HTERT RPE-1 (cell line): Measurements from ENCODE around the gene GLCE.
"Not testable (repeated sequence)": the region's sequence is repeated elsewhere in the genome, so short reads cannot be mapped to it uniquely, and the experiment has no call there.

ENCODE experiments used
- in situ Hi-C: fragments of 300-500 bp; cut with MboI; formaldehyde crosslinking; loops from 4 replicates; pipeline ENCODE4 v1.14.3; 2020; ENCODE audit warnings: low sequenced_read_pairs

Gene GLCE

GRCh38 chr15:69158201-69158842 is 2.1 kb upstream of the GLCE start:
- in situ Hi-C loops: no loop called here

GRCh38 chr15:69158843-69159240 is 1.6 kb upstream of the GLCE start:
- in situ Hi-C loops: no loop called here

DNA sequence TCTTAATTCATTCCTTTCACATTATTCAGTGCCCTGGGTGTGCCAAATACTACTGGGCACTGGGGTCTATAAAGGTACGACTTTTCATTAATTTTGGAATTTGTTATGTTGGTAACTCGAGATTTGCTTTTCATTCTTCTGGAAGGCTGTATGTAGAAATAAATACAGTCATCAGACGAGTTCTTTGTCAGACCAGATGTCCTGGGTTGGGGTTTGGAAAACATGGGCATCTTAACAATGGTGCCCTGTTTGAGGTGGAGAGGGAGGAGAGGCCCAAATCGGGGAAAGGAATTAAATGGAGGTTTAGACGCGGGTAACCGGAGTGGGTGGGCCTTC is 662 bp upstream of the GLCE start:
- in situ Hi-C loops: no loop called here

GRCh38 chr15:69161079-69161877 is 843 bp downstream of the GLCE start:
- in situ Hi-C loops: no loop called here

- in situ Hi-C loops: no loop called here
Measured at GRCh38 chr15:69161878-69162213, 1.4 kb downstream of the GLCE start.

GRCh38 chr15:69163141-69163669 is 2.8 kb downstream of the GLCE start:
- in situ Hi-C loops: no loop called here

DNA sequence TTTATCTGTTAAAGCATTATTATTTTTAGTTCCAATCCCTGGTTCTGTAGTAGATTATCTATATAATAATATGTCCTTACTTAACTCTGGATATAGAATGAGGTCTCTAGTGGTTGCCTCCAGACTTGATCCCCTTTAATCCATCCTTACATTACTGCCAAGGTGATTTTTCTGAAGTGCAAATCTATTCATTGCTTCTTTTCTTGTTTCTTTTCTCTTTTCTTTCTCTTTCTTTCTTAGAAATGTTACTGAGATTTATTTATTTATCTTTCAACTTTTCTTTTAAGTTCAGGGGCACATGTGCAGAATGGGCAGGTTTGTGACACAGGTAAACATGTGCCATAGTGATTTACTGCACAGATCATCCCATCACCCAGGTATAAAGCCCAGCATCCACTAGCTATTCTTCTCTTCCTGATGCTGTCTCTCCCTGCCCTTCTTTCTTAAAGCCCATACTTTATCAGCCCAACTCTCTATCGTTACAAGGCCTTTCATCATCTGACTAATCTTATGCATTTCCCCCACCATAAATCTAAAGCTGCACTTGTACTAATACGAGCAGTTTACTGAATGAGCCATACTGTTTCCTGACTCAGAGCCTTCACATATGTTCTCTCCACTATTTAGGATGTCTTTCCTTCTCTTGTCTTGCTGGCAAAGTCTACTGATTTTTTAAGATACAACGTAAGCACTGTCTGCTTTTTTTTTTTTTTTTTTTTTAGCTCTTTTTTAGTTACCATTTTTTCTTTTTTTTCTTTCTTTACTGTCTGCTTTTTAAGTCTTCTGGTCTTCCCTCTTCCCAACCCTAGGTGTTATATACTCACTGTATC is 4.6 kb downstream of the GLCE start:
- in situ Hi-C loops: no loop called here

- in situ Hi-C loops: no loop called here
Measured at GRCh38 chr15:69165637-69166025, 5.2 kb downstream of the GLCE start.

GRCh38 chr15:69167218-69167846 is 6.9 kb downstream of the GLCE start:
- in situ Hi-C loops: no loop called here

DNA sequence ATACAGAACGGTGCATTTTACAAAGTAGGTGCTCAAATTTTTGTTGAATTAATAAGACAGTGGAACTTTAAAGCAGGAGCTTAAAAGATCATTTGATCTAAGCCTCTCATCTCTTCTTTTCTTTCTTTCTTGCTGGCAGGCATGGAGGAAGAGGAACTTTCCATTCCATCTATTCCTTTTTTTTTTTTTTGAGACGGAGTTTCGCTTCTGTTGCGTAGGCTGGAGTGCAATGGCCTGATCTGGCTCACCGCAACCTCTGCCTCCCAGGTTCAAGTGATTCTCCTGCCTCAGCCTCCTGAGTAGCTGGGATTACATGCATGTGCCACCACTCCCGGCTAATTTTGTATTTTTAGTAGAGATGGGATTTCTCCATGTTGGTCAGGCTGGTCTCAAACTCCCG is 7.9 kb downstream of the GLCE start:
- in situ Hi-C loops: not testable (repeated sequence)

DNA sequence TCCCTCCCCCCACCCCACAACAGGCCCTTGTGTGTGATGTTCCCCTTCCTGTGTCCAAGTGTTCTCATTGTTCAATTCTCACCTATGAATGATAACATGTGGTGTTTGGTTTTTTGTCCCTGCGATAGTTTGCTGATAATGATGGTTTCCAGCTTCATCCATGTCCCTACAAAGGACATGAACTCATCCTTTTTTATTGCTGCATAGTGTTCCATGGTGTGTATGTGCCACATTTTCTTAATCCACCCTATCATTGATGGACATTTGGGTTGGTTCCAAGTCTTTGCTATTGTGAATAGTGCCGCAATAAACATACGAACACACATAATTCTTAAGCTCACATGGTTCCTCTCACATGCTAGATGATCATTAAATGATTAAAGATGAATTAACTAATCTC is 9.1 kb downstream of the GLCE start:
- in situ Hi-C loops: not testable (repeated sequence)

DNA sequence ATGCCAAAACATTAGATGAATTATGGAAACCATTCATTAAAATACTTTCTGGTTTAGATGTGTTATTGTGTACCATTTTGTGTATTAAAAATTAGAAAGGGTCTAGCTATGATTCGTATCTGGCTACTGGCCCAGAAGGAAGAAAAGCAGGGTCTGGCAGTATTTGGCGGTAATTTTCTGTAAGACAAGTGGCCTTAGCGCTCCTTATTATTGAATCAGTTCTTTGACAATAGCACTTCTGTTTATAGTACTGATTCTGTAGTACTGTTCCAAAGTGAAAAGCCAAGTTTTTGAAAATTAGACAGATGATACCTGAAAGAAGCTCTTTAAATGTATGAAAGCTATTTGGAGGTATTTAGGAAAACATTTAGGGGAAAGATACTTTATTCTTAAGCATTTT is 10.2 kb downstream of the GLCE start:
- in situ Hi-C loops: no loop called here

DNA sequence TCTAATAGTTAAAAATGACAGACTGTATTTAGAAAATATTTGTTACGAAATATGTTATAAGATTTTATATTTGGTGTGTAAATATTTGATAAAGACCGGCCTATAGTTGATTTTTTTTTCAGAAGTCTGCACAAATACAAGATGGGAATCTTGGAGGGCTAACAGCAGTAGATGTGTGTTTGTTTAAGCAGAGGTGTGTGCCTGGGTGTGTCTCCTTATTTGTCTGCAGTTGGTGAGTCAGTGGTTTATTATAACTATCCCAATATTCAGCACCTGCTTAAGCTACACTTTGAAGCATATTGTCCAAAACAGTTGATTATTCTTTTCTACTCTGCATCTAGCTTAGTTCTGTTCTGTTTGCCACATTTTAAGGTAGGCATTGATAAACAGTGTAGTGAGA is 12.4 kb downstream of the GLCE start:
- in situ Hi-C loops: no loop called here

- in situ Hi-C loops: no loop called here
Measured at GRCh38 chr15:69175536-69175935, 15.1 kb downstream of the GLCE start.

- in situ Hi-C loops: no loop called here
Measured at GRCh38 chr15:69181424-69181823, 21.0 kb downstream of the GLCE start.

GRCh38 chr15:69185216-69185615 is 24.8 kb downstream of the GLCE start:
- in situ Hi-C loops: no loop called here

DNA sequence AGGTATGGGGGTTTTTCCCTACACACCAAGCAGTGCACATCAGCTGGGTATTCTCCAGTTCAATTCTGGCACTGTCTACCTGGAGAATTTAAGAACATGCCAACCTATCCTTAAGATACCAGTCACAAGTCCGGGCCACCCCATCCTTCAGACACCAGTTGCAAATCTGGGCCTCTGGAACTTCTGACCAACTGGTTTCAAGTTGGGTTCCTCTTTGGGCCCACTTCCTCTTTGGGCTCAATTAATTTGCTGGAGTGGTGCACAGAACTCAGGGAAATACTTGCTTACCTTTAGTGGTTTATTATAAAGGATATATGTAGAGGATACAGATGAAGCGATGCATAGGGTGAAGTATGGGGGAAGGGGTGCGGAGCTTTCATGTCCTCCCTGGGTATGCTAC is 25.3 kb downstream of the GLCE start:
- in situ Hi-C loops: no loop called here

DNA sequence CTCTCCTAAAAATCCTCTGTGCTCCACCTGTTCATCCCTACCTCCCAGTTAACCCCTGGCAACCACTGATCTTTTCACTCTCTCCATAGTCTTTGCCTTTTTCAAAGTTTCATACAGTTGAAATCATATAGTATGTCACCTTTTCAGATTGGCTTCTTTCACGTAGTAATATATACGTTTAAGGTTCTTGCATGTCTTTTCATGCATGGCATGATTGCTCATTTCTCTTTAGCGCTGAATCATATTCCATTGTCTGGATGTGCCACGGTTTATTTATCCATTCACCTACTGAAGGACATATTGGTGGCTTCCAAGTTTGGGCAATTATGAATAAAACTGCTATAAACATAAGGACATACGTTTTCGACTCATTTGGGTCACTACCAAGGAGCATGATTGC is 28.7 kb downstream of the GLCE start:
- in situ Hi-C loops: no loop called here

GRCh38 chr15:69190091-69190490 is 29.7 kb downstream of the GLCE start:
- in situ Hi-C loops: no loop called here

- in situ Hi-C loops: no loop called here
Measured at GRCh38 chr15:69190504-69190903, 30.1 kb downstream of the GLCE start.
